Mesothelial cell of epicardium (in vitro differentiated cells): ENCODE data around the gene DAB2IP. TPM values are rescaled to one million over a fixed set of nuclear protein-coding genes. Genes with fewer than 3 reads are reported as not detected.
"Not testable (repeated sequence)": the region's sequence is repeated elsewhere in the genome, so short reads cannot be mapped to it uniquely, and the experiment has no call there.

Source experiments
- DNase-seq, 2 experiments: peaks; one replicate each; pipeline ENCODE4 v3.0.0; 2021; ENCODE audit warnings: low spot score in 2 of 2; ENCODE audit not compliant: unreplicated experiment in 2 of 2
- H3K27ac Mint-ChIP-seq: 2 replicates; pipeline ENCODE4 v1.8.0; 2021; ENCODE audit warnings: mixed read lengths
- H3K27me3 Mint-ChIP-seq: 2 replicates; pipeline ENCODE4 v1.8.0; 2021; ENCODE audit warnings: low read depth, mixed read lengths
- H3K36me3 Mint-ChIP-seq: 2 replicates; pipeline ENCODE4 v1.8.0; 2021; ENCODE audit warnings: mixed read lengths
- H3K4me1 Mint-ChIP-seq: 2 replicates; pipeline ENCODE4 v1.8.0; 2021; ENCODE audit warnings: mixed read lengths
- H3K4me3 Mint-ChIP-seq: 2 replicates; pipeline ENCODE4 v1.8.0; 2021; ENCODE audit warnings: mild to moderate bottlenecking, moderate library complexity, mixed read lengths
- H3K9me3 Mint-ChIP-seq: 2 replicates; pipeline ENCODE4 v1.8.0; 2021; ENCODE audit warnings: mixed read lengths
- CTCF ChIP-seq: fragments of 200-600 bp; sonication (generic); IDR thresholded peaks from one replicate; pipeline ENCODE4 v1.5.0; 2021; ENCODE audit warnings: antibody characterized with exemption; ENCODE audit not compliant: unreplicated experiment
- total RNA-seq: library from RNA; stranded (reverse); gene quantifications from 3 replicates; pipeline ENCODE4 v1.2.1, GENCODE V29; 2021

DAB2IP gene
- total RNA-seq, 1 donor from 2014 or later, result 75.7 TPM

GRCh38 chr9:121642758-121643157, 8.7 kb upstream of the DAB2IP start:
- Mint-ChIP-seq H3K4me1 (peaks cover 12% of the 10 kb centered on the region), H3K9me3 (no peaks in the 10 kb centered on the region), H3K36me3 (no peaks in the 10 kb centered on the region), H3K27ac (no peak overlapping the region), H3K4me3 (no peak overlapping the region), H3K27me3 (no peaks in the 10 kb centered on the region)
- TF ChIP-seq CTCF, result no peak
- no peak for DNase-seq

- Mint-ChIP-seq H3K9me3 (no peaks in the 10 kb centered on the region), H3K27ac (no peak overlapping the region), H3K27me3 (no peaks in the 10 kb centered on the region), H3K36me3 (no peaks in the 10 kb centered on the region), H3K4me3 (no peak overlapping the region), H3K4me1 (peaks cover 7% of the 10 kb centered on the region)
- no peak for TF ChIP-seq CTCF
- no peak for DNase-seq
These were observed 8.0 kb upstream of the DAB2IP start for GRCh38 chr9:121643473-121643872.

- peaks cover 11% of the 10 kb centered on the region for H3K4me1 Mint-ChIP-seq
- not testable (repeated sequence) for H3K27ac Mint-ChIP-seq, H3K9me3 Mint-ChIP-seq, DNase-seq, H3K4me3 Mint-ChIP-seq, H3K27me3 Mint-ChIP-seq, H3K36me3 Mint-ChIP-seq
These were observed 7.4 kb upstream of the DAB2IP start for GRCh38 chr9:121644040-121644439.

GRCh38 chr9:121645003-121645402, 6.4 kb upstream of the DAB2IP start:
- no peak overlapping the region for H3K27ac Mint-ChIP-seq
- no peak for TF ChIP-seq CTCF
- no peaks in the 10 kb centered on the region for H3K9me3 Mint-ChIP-seq
- H3K27me3 Mint-ChIP-seq, result no peaks in the 10 kb centered on the region
- H3K4me3 Mint-ChIP-seq, result no peak overlapping the region
- DNase-seq, result no peak
- H3K4me1 Mint-ChIP-seq, result peaks cover 20% of the 10 kb centered on the region
- H3K36me3 Mint-ChIP-seq, result no peaks in the 10 kb centered on the region

GRCh38 chr9:121645853-121646807, 5.3 kb upstream of the DAB2IP start:
- H3K4me1 Mint-ChIP-seq, result peaks cover 29% of the 10 kb centered on the region
- no peak overlapping the region for H3K27ac Mint-ChIP-seq
- TF ChIP-seq CTCF, result no peak
- no peaks in the 10 kb centered on the region for H3K27me3 Mint-ChIP-seq
- no peak for DNase-seq
- no peak overlapping the region for H3K4me3 Mint-ChIP-seq
- no peaks in the 10 kb centered on the region for H3K36me3 Mint-ChIP-seq
- H3K9me3 Mint-ChIP-seq, result no peaks in the 10 kb centered on the region

- peaks cover 29% of the 10 kb centered on the region for H3K4me1 Mint-ChIP-seq
- H3K36me3 Mint-ChIP-seq, result no peaks in the 10 kb centered on the region
- TF ChIP-seq CTCF, result no peak
- DNase-seq, result no peak
- no peak overlapping the region for H3K27ac Mint-ChIP-seq
- H3K27me3 Mint-ChIP-seq, result no peaks in the 10 kb centered on the region
- no peak overlapping the region for H3K4me3 Mint-ChIP-seq
- no peaks in the 10 kb centered on the region for H3K9me3 Mint-ChIP-seq
These were observed 4.4 kb upstream of the DAB2IP start for GRCh38 chr9:121646992-121647391.
